Mesenchymal stem cell (in vitro differentiated cells and primary cell): ENCODE results near the gene SDK2.

ENCODE experiments used
- DNase-seq: peaks from one replicate; pipeline ENCODE4 v3.0.0-alpha.2; 2013
- H2AFZ ChIP-seq: one replicate; pipeline ENCODE4 v1.6.1; 2013; ENCODE audit warnings: low read depth, mild to moderate bottlenecking, control low read depth, inconsistent platforms, low read length, moderate library complexity
- H2AK5ac ChIP-seq: 2 replicates; pipeline ENCODE4 v1.6.1; 2013; ENCODE audit warnings: low read length, moderate library complexity, mild to moderate bottlenecking, inconsistent platforms; ENCODE audit not compliant: severe bottlenecking
- H2BK120ac ChIP-seq: one replicate; pipeline ENCODE4 v1.6.1; 2013; ENCODE audit warnings: low read depth, mild to moderate bottlenecking, inconsistent platforms, low read length, moderate library complexity
- H2BK12ac ChIP-seq, 2 experiments: one replicate each; pipeline ENCODE4 v1.6.1; 2013; ENCODE audit warnings: inconsistent platforms in 2 of 2, low read length in 2 of 2, mild to moderate bottlenecking in 2 of 2, moderate library complexity in 2 of 2, control low read depth in 1 of 2
- H2BK15ac ChIP-seq: one replicate; pipeline ENCODE4 v1.6.1; 2013; ENCODE audit warnings: mild to moderate bottlenecking, low read depth, inconsistent platforms; ENCODE audit not compliant: poor library complexity, severe bottlenecking
- H2BK5ac ChIP-seq: 2 replicates; pipeline ENCODE4 v1.6.1; 2013; ENCODE audit warnings: low read depth, mild to moderate bottlenecking, low read length, control low read depth, inconsistent platforms; ENCODE audit not compliant: poor library complexity, severe bottlenecking
- H3K14ac ChIP-seq, 2 experiments: one replicate each; pipeline ENCODE4 v1.6.1; 2013; ENCODE audit warnings: inconsistent platforms in 2 of 2, low read length in 2 of 2, control low read depth in 1 of 2, mild to moderate bottlenecking in 1 of 2, moderate library complexity in 1 of 2
- H3K18ac ChIP-seq, 2 experiments: one replicate each; pipeline ENCODE4 v1.6.1; 2013; ENCODE audit warnings: inconsistent platforms in 2 of 2, low read length in 2 of 2, control low read depth in 1 of 2, low read depth in 1 of 2, mild to moderate bottlenecking in 1 of 2
- H3K23ac ChIP-seq, 2 experiments: one replicate each; pipeline ENCODE4 v1.6.1; 2013; ENCODE audit warnings: inconsistent platforms in 2 of 2, low read length in 2 of 2, mild to moderate bottlenecking in 2 of 2, moderate library complexity in 2 of 2, control low read depth in 1 of 2
- H3K27ac ChIP-seq: 2 replicates; pipeline ENCODE4 v1.5.1; 2013; ENCODE audit warnings: mild to moderate bottlenecking, moderate library complexity, low read length, control low read depth, inconsistent platforms; ENCODE audit not compliant: poor library complexity, severe bottlenecking
- H3K27me3 ChIP-seq, 2 experiments: 2 replicates each; pipeline versions ENCODE4 v1.6.1 to v1.7.0; 2013; ENCODE audit warnings: low read length in 2 of 2, mild to moderate bottlenecking in 2 of 2, moderate library complexity in 2 of 2, control low read depth in 1 of 2, inconsistent platforms in 1 of 2; ENCODE audit not compliant: control insufficient read depth in 1 of 2, insufficient read depth in 1 of 2
- H3K36me3 ChIP-seq, 2 experiments: 2 replicates each; pipeline versions ENCODE4 v1.6.1 to v1.7.0; 2013; ENCODE audit warnings: low read length in 2 of 2, control low read depth in 1 of 2, inconsistent platforms in 1 of 2, low read depth in 1 of 2, mild to moderate bottlenecking in 1 of 2; ENCODE audit not compliant: insufficient read depth in 2 of 2, control insufficient read depth in 1 of 2
- H3K4ac ChIP-seq, 2 experiments: one replicate each; pipeline ENCODE4 v1.6.1; 2013; ENCODE audit warnings: inconsistent platforms in 2 of 2, low read length in 2 of 2, mild to moderate bottlenecking in 2 of 2, moderate library complexity in 2 of 2, control low read depth in 1 of 2, low read depth in 1 of 2
- H3K4me1 ChIP-seq: 2 replicates; pipeline ENCODE4 v1.6.1; 2013; ENCODE audit warnings: low read depth, low read length, control low read depth; ENCODE audit not compliant: control insufficient read depth, insufficient read depth
- H3K4me2 ChIP-seq: 2 replicates; pipeline ENCODE4 v1.6.1; 2013; ENCODE audit warnings: low read length, mild to moderate bottlenecking, inconsistent platforms; ENCODE audit not compliant: poor library complexity, severe bottlenecking
- H3K4me3 ChIP-seq, 2 experiments: 2 replicates each; pipeline versions ENCODE4 v1.5.1 to v1.7.0; 2013; ENCODE audit warnings: low read length in 2 of 2, mild to moderate bottlenecking in 2 of 2, control low read depth in 1 of 2, low read depth in 1 of 2; ENCODE audit not compliant: insufficient read depth in 1 of 2
- H3K79me1 ChIP-seq: replicated peaks from 2 replicates; pipeline ENCODE4 v1.6.1; 2013; ENCODE audit warnings: mild to moderate bottlenecking, control low read depth, low read length, inconsistent platforms; ENCODE audit not compliant: poor library complexity, severe bottlenecking
- H3K9ac ChIP-seq: 2 replicates; pipeline ENCODE4 v1.7.0; 2013; ENCODE audit warnings: mild to moderate bottlenecking, low read length, moderate library complexity
- H3K9me3 ChIP-seq: 2 replicates; pipeline ENCODE4 v1.7.0; 2013; ENCODE audit warnings: mild to moderate bottlenecking, low read length; ENCODE audit not compliant: control insufficient read depth
- H4K8ac ChIP-seq: one replicate; pipeline ENCODE4 v1.6.1; 2013; ENCODE audit warnings: inconsistent platforms, mild to moderate bottlenecking, low read length, moderate library complexity
- H4K91ac ChIP-seq: one replicate; pipeline ENCODE4 v1.6.1; 2013; ENCODE audit warnings: mild to moderate bottlenecking, low read length, inconsistent platforms
- WGBS: methylation state at CpG from one replicate; pipeline ENCODE4 v1.1.7; 2013; ENCODE audit warnings: mixed read lengths; 5-methylcytosine and 5-hydroxymethylcytosine counted together

The SDK2 gene

DNA sequence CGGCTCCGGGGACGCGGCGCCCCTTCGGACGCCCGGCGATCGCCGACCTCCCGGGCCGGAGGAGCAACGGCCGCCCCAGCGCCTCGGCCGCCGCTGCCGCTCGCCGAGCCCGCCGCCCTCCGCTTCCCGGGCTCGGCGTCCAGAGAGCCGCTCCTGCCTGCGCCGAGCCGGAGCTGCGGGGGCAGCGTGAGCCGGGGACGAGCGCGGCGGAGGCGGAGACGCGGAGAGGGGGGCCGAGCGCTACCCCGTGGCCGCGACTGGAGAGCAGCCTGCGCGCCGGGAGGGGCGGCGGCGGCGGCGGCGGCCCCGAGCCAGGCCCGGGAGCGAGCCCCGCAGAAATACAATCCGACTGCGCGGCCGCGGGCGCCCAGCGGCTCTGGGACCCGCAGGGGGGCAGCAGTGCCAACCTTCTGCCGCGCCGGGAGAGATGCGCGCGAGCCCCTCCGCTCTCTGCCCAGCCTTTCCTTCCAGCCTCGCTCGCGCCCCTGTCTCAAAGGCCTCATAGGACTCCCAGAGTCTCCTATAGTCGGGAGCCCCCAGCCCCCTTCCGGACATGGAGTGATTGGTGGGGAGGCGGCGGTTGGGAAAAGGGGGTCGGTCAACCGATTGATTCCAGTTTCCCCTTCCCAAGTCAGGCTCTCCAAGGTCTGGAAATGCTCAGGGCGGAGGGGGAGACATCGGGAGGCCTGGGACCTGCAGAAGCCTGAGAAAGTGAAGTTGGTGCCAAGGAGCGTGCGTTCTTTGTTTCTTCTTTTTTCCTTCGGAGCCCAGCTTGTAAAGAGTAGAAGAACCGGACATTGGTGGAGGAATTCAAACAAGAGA, 1.0 kb upstream of the SDK2 start:
- H3K23ac ChIP-seq, result no peak overlapping the region
- no peak overlapping the region for H2AK5ac ChIP-seq
- H4K91ac ChIP-seq, result no peak overlapping the region
- H3K4ac ChIP-seq, result no peak overlapping the region
- H4K8ac ChIP-seq, result no peak overlapping the region
- H2BK12ac ChIP-seq, result no peak overlapping the region
- H3K18ac ChIP-seq, result no peak overlapping the region
- peak overlapping the region; percentile 85 for H3K4me2 ChIP-seq
- H2AFZ ChIP-seq, result no peak overlapping the region
- peaks cover 70 to 92% of the 10 kb centered on the region in 2 experiments for H3K27me3 ChIP-seq
- 4% methylated on average over 22 of the region's 90 CpGs for WGBS
- no peak overlapping the region for H2BK5ac ChIP-seq
- DNase-seq, result peak; percentile 24
- no peak overlapping the region for H2BK15ac ChIP-seq
- peak overlapping the region in 1 of 2 experiments; percentile 37 for H3K4me3 ChIP-seq
- no peaks in the 10 kb centered on the region for H3K9me3 ChIP-seq
- no peak overlapping the region for H3K27ac ChIP-seq
- H3K14ac ChIP-seq, result no peak overlapping the region
- no peaks in the 10 kb centered on the region for H3K36me3 ChIP-seq
- H3K9ac ChIP-seq, result no peak overlapping the region
- no peak overlapping the region for H2BK120ac ChIP-seq
- no peaks in the 10 kb centered on the region for H3K79me1 ChIP-seq
- peaks cover 26% of the 10 kb centered on the region for H3K4me1 ChIP-seq

DNA sequence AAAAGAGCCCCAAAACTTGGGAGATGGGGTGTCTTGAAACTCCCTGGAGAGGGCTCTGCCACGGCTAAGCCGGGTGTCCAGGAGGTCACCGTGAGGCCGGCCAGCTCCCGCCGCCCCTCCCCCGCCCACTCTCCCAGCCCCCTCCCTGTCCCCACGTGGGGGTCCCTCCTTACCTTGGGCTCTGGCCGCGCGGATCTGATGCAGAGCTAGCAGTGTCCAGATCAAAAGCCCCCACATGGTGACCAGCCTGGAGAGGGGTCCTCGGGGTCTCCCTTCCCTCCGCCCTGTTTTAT, 447 bp downstream of the SDK2 start:
- no peak overlapping the region for H3K18ac ChIP-seq
- no peak overlapping the region for H2BK5ac ChIP-seq
- WGBS, result 1% methylated on average over 12 of the region's 13 CpGs
- H4K91ac ChIP-seq, result no peak overlapping the region
- H3K9me3 ChIP-seq, result no peaks in the 10 kb centered on the region
- no peak overlapping the region for H2BK15ac ChIP-seq
- H3K79me1 ChIP-seq, result no peaks in the 10 kb centered on the region
- no peak overlapping the region for H4K8ac ChIP-seq
- no peak overlapping the region for H2BK12ac ChIP-seq
- H3K4me1 ChIP-seq, result peaks cover 26% of the 10 kb centered on the region
- H2AFZ ChIP-seq, result no peak overlapping the region
- H3K27ac ChIP-seq, result no peak overlapping the region
- no peak overlapping the region for H3K4me3 ChIP-seq
- no peak overlapping the region for H3K4ac ChIP-seq
- H2BK120ac ChIP-seq, result no peak overlapping the region
- peaks cover 82 to 91% of the 10 kb centered on the region in 2 experiments for H3K27me3 ChIP-seq
- H3K23ac ChIP-seq, result no peak overlapping the region
- DNase-seq, result no peak
- H3K9ac ChIP-seq, result no peak overlapping the region
- peak overlapping the region; percentile 85 for H3K4me2 ChIP-seq
- no peaks in the 10 kb centered on the region for H3K36me3 ChIP-seq
- H3K14ac ChIP-seq, result no peak overlapping the region
- H2AK5ac ChIP-seq, result no peak overlapping the region

GRCh38 chr17:73643001-73643851, 1.0 kb downstream of the SDK2 start:
- WGBS, result under 1% methylated on average over 37 of the region's 68 CpGs
- Histone ChIP-seq H3K27ac (no peak overlapping the region), H3K9me3 (no peaks in the 10 kb centered on the region), H4K91ac (no peak overlapping the region), H4K8ac (no peak overlapping the region), H3K79me1 (no peaks in the 10 kb centered on the region), H2BK120ac (no peak overlapping the region), H3K36me3 (no peaks in the 10 kb centered on the region), H2AFZ (no peak overlapping the region), H3K4me1 (peaks cover 26% of the 10 kb centered on the region), H3K14ac (no peak overlapping the region), H3K23ac (no peak overlapping the region), H3K4ac (no peak overlapping the region), H3K4me3 (peak overlapping the region in 1 of 2 experiments; percentile 37), H3K27me3 (peaks cover 85 to 89% of the 10 kb centered on the region in 2 experiments), H2BK5ac (no peak overlapping the region), H3K9ac (no peak overlapping the region), H2BK12ac (no peak overlapping the region), H3K4me2 (peak overlapping the region; percentile 79), H2BK15ac (no peak overlapping the region), H2AK5ac (no peak overlapping the region), H3K18ac (no peak overlapping the region)
- DNase-seq, result peak; percentile 22

DNA sequence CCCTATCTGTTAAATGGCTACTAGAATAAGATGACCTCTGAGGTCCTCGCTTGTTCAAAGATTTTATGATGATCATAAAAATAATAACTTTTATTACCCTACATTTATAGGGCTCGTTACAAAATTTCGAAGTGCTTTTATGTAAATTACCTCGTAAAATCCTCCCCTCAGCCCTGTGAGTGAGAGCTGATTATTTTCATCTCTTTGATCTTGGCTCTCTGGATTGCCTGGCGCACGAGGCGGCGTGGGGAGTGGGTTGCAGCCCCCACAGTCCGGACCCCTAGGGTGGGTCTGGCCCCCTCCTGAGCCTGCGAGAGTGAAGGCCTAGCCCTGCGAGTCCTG, 1.6 kb downstream of the SDK2 start:
- H3K14ac ChIP-seq, result no peak overlapping the region
- DNase-seq, result no peak
- H2BK5ac ChIP-seq, result no peak overlapping the region
- WGBS, result 18% methylated on average over 10 of the region's 11 CpGs
- no peak overlapping the region for H3K9ac ChIP-seq
- H3K4me3 ChIP-seq, result no peak overlapping the region
- no peak overlapping the region for H4K91ac ChIP-seq
- peaks cover 26% of the 10 kb centered on the region for H3K4me1 ChIP-seq
- no peak overlapping the region for H2BK120ac ChIP-seq
- no peak overlapping the region for H3K4me2 ChIP-seq
- H3K27ac ChIP-seq, result no peak overlapping the region
- H2BK15ac ChIP-seq, result no peak overlapping the region
- H4K8ac ChIP-seq, result no peak overlapping the region
- no peak overlapping the region for H2AK5ac ChIP-seq
- no peaks in the 10 kb centered on the region for H3K79me1 ChIP-seq
- no peak overlapping the region for H2BK12ac ChIP-seq
- no peaks in the 10 kb centered on the region for H3K36me3 ChIP-seq
- no peak overlapping the region for H3K4ac ChIP-seq
- no peak overlapping the region for H3K18ac ChIP-seq
- no peak overlapping the region for H3K23ac ChIP-seq
- H3K27me3 ChIP-seq, result peaks cover 83 to 89% of the 10 kb centered on the region in 2 experiments
- H3K9me3 ChIP-seq, result no peaks in the 10 kb centered on the region
- H2AFZ ChIP-seq, result no peak overlapping the region
